ENCODE results near the gene MCM5.
A peak's percentile ranks its signal among the peaks of the same experiment; 100 is the strongest.
"Not testable (repeated sequence)": the region's sequence is repeated elsewhere in the genome, so short reads cannot be mapped to it uniquely, and the experiment has no call there.

The MCM5 gene

DNA sequence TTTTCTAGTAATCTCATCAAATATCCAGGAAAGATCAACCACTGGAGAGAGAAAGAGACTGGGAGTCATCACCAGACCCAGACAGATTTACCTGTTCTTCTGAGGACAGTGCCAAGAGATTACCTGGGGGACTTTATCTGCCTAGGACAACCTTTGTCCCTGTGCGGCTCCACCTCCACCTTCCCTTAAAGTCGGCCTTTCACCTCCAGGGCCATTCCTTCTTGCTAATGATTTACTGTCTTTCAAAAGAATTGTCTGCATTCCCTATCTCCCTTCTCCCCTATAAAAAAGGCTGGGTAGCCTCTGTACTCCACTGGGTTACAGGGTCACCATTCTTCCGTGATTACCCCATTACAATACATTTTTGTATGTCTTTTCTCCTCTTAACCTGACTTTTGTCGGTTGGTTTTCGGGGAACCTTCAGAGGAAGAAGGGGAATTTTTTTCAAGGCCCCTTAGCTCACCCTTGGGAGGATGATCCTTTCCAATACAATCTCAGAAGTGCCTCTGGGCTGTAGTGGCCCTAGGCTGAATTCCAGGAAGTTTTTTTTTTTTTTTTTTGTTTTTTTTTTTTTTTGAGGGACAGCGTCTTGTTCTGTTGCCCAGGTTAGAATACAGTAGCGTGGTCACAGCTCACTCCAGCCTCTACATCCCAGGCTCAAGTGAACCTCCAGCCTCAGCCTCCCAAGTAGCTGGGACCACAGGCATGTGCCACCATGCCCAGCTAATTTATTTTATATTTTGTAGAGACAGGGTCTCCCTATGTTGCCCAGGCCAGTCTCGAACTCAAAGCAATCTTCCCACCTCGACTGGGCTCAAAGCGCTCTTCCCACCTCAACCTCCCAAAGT lies 20.6 kb upstream of the MCM5 start:
- DNase-seq: no peak

DNA sequence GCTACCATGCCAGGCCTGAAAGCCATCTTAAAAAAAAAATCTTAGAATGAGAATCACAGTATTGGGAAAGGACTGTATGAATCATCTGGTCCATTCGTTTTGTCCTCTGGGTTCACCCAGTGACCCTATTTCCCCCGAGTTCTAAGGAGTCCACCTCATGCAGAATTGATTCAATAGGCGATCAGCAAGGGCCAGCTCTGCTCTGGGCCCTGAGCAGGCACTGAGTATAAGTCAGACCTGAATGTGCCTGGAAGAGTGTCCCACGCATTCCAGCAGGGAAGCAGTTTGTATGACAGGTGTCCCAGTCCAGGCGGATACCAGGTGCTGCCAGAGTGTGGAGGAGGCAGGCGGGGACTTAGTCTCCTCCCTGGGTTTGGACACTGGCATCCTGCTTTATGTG lies 19.9 kb upstream of the MCM5 start:
- DNase-seq: no peak

DNA sequence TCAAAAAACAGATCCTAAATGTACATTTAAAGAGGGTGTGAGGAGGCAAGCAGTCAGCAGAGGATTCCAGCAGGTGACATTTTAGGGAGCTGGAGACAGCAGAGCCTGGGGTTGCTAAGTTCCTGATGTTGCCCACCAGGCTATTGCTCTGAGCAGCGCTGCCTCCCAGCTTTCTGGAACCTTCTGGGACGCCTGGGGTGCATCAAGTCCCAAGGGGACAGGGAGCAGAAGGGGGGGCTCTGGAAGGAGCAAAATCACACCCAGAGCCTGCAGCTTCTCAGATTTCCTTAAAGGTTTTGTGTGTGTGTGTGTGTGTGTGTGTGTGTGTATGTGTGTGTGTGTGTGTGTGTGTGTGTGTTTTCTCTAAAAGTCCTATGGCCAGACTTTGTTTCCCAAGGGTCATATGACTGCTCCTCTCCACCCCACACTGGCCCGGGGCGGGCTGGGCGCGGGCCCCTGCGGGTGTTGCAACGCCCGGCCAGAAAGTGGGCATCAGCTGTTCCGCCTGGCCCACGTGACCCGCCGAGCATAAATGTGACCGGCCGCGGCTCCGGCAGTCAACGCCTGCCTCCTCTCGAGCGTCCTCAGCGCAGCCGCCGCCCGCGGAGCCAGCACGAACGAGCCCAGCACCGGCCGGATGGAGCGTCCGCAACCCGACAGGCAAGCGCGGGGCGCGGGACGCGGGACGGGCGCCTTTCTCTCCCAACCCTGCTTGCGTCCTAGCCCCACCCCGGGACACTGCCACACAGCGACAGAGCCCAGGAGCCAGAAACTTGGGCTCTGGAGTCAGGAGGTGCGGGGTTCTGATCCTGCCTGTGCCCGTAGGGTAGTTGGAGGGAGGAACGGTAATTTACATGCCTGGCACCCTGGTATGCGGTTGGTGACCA lies 19.2 kb upstream of the MCM5 start, which contains the start of gene HMOX1:
TSS of gene HMOX1 (plus strand) at position 560 of the 887 bp plus-strand sequence. CDS start at position 638, 78 bp downstream.
- peak; percentile 44 for DNase-seq

DNA sequence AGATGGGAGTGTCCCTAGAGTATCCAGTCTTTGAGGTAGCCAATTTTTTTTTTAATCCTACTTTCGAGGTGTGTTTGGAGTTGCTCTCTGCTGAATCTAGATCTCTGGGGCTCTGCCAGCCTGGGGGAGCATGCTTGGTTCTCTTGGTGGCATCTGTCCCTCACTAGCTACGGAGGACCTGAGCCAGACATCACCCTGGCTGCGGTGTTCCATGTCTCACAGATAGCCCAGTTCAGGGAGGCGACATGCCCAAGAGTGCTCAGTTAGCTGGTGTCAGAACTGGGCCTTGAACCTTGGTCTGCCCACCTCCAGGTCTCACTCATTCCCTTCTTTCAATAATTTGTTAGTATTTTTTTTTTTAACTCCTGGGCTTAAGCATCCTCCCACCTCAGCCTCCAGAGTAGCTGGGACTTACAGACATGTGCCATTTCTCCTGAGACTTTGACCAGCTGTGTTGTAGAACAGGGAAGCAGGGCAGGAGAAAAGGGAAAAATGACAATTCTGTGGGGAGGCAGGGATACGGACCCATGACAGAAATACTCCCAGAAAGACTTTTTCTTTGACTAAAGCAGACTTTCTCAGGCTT lies 18.4 kb upstream of the MCM5 start:
- DNase-seq: no peak

DNA sequence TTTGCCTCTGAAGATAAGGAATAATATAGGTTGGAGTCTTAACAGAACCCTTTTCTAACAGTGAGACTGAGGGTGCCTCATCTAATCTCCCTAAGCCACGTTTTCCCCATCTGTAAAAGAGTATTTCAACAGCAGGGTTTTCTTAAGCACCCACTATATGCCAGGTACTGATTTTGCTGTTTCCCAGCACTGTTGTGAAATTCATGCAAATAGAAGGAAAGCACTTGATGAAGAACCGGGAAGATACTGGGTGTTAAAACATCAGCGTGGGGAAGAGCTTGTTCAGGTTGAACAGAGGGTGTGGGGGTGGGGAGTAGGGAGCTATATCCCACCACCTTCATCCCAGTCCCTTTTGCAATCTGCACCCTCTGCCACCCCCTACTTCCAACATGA lies 16.3 kb upstream of the MCM5 start:
- DNase-seq: no peak

DNA sequence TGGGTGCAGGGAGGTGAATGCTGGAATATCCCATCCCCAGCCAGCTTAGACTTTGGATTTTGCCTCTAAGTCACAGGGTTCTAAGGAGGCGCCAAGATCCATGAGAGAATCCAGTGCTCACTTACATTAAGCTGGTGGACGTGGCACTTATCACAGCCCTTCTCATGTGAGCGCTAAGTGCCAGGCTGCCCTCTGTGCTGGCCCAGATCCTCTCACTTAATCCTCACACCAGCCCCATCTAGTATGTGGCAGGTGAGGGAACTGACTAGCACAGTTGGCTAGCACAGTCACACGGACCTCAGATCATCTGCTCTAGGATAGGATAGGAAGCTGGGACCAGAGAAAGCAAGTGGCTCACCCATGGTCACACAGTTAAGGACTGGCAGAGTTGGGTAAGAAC lies 15.4 kb upstream of the MCM5 start:
- no peak for DNase-seq

DNA sequence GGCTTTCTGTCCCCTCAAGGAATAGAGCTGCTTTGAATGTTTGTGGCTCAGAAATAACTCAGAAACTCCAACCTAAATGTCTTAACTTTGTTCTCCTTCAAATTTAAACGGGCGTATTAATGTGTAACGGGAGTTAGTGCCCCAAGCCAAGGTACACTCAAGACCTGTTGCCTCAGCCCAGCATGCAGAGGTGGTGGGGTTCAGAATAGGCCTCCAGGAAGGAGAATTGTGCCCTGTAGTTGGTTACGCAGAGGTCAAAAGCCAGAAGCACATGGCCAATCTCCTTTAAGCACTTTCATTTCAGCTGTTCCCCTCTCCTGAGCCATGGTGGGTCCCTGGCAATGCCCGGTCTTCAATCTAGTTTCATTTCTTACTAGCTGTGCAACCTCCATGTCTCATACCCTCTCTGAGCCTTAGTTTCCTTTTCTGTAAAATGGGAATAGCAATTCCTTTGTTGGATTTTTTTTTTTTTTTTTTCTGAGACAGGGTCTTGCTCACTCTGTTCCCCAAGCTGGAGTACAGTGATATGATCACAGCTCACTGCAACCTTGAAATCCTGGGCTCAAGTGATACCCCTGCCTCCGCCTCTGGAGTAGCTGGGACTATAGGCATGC lies 14.9 kb upstream of the MCM5 start:
- no peak for DNase-seq

DNA sequence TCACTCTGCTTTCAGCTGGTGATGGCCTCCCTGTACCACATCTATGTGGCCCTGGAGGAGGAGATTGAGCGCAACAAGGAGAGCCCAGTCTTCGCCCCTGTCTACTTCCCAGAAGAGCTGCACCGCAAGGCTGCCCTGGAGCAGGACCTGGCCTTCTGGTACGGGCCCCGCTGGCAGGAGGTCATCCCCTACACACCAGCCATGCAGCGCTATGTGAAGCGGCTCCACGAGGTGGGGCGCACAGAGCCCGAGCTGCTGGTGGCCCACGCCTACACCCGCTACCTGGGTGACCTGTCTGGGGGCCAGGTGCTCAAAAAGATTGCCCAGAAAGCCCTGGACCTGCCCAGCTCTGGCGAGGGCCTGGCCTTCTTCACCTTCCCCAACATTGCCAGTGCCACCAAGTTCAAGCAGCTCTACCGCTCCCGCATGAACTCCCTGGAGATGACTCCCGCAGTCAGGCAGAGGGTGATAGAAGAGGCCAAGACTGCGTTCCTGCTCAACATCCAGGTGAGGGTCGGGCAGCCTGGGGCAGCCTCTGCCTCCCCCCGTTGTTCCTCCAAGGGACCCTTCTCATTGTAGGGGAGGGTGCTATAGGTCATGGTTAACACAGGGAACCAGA lies 13.2 kb upstream of the MCM5 start:
- DNase-seq: no peak

DNA sequence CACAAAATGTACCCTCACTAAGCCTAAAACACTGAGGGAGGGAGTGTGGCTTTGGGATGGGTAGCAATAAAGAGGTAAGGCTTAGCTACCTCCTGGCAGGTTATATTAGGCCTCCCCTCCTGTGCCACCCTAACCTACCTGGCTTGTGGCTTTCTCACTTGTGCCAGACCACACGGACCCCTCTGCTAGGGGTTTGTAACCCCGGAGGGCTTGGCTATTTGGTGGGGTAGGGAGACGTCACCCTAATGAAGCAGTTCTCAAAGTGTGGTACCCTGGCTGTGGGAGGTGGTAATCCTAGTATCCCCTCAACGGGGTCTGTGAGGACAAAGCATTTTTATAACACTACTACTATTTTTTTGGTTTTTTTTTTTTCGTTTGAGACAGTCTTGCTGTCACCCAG lies 9.0 kb upstream of the MCM5 start:
- no peak for DNase-seq

DNA sequence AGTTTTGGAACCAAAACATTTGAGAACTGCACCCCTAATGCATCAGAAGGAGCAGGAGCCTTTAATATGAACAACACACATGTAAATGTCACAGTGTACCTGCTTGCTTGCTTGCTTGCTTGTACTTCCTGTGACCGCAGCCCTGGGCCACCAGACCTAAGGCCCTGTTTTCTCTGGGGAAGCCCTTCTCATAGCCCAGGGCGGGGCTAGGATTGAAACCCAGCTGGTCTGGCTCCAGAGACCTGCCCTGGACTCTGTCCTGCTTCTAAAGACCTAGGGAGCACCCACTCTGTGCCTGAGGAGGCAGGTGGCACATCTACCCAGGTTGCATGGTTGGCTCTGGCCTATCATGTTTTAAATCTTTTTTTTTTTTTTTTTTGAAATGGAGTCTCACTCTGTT lies 7.6 kb upstream of the MCM5 start:
- DNase-seq: no peak

DNA sequence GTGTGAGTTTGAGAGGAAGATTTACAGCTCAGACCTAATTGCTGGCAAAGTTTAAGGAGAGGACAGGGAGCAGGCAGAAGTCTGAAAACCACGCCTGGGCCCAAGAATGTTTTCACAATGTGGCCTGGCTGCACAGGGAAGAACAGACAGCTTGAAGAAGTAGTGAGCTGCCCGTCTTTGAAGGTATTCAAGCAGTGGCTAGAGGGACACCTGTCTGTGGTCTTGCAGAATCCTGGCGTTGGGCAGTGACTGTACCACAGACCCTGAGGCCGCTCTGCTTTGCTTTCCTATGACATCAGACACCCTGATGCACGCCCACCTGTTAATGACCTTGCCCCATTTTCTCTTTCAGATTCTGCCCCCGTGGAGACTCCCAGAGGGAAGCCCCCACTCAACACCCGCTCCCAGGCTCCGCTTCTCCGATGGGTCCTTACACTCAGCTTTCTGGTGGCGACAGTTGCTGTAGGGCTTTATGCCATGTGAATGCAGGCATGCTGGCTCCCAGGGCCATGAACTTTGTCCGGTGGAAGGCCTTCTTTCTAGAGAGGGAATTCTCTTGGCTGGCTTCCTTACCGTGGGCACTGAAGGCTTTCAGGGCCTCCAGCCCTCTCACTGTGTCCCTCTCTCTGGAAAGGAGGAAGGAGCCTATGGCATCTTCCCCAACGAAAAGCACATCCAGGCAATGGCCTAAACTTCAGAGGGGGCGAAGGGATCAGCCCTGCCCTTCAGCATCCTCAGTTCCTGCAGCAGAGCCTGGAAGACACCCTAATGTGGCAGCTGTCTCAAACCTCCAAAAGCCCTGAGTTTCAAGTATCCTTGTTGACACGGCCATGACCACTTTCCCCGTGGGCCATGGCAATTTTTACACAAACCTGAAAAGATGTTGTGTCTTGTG lies 6.6 kb upstream of the MCM5 start:
- no peak for DNase-seq

DNA sequence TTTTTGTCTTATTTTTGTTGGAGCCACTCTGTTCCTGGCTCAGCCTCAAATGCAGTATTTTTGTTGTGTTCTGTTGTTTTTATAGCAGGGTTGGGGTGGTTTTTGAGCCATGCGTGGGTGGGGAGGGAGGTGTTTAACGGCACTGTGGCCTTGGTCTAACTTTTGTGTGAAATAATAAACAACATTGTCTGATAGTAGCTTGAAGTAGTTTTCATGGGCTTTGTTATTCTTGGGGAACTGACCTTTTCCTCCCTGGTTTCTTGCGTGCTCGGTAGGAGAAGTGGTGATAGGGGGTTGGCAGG lies 6.0 kb upstream of the MCM5 start:
- DNase-seq: no peak

DNA sequence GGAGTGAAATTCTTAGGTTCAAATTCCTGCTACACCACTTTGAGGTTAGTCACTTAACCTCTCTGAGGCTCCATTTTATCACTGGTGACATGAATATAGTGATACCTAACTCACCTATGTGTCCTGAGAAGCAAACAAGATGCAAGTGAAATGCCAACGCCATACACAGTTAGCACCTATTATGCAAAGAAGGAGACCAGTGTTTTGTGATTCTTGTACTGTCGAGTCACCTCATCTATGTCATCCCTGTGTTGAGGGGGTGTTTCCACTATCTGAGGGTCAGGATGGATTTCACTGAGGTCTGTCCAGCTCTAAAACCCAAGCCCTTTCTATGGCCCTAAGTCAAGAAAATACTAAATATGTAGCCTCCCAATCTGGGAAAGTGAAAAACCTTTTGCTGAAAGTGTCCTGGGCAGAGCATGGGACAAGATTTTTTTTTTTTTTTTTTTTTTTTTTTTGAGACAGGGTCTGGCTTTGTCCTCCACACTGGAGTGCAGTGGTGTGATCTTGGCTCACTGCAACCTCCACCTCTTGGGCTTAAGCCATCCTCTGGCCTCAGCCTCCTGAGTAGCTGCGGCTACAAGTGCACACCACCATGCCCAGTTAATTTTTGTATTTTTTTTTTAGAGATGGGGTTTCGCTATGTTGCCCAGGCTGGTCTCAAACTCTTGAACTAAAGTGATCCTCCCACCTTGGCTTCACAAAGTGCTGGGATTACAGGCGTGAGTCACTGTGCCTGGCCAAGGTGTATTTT lies 5.0 kb upstream of the MCM5 start:
- no peak for DNase-seq

DNA sequence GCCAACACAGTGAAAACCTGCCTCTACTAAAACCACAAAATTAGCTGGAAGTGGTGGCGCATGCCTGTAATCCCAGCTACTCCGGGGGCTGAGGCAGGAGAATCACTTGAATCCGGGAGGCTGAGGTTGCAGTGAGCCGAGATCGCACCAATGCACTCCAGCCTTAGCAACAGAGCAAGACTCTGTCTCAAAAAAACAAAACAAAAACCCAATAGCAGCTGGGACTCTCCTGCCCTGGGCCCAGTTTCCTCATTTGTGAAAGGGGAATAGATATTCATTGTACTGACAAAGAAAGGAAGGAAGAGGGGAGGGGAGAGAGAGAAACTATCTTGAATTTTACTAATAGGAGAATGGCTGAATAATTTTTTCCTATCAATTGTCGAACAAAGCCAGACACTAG lies 3.3 kb upstream of the MCM5 start:
- not testable (repeated sequence) for DNase-seq

DNA sequence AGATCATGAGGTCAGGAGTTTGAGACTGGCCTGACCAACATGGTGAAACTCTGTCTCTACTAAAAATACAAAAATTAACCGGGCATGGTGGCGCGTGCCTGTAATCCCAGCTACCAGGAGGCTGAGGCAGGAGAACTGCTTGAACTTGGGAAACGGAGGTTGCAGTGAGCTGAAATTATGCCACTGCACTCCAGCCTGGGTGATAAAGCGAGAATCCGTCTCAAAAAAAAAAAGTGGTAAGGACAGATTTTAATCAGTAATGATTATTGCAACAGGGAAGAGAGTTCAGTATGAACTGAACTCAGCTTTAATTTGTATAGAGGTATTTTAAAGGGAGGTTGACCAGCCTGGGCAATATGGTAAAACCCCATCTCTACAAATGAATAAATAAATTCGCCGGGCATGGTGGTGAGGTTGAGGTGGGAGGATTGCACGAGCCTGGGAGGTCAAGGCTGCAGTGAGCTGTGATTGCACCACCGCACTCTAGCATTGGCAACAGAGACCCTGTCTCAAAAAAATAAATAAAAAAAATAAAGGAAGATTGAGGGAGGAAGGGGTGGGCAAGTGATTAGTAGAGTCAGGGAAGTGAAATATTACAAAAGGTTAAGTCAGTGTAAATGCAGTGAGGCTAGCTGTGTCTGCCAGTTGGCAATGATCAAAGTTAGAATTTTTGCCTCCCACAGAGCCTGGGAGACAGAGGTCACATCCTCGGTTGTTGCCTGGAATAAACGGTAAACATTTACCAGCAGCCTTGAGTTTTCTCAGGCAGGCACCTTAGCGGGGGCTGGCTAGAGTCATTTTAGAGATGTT lies 2.6 kb upstream of the MCM5 start:
- DNase-seq: no peak

DNA sequence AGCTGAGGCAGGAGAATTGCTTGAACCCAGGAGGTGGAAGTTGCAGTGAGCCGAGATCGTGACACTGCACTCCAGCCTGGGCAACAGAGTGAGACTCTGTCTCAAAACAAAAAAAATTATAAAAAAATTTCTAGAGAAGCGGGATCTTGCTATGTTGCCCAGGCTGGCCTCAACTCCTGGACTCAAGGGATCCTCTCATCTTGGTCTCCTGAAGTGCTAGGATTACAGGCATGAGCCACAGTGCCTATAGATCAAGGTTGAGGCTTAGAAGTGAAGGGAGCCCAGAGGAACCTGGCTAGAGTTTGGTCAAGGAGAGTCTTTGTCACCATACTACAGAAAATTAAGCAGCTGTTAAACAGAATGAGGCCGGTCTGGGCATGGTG lies 1.4 kb upstream of the MCM5 start:
- no peak for DNase-seq

DNA sequence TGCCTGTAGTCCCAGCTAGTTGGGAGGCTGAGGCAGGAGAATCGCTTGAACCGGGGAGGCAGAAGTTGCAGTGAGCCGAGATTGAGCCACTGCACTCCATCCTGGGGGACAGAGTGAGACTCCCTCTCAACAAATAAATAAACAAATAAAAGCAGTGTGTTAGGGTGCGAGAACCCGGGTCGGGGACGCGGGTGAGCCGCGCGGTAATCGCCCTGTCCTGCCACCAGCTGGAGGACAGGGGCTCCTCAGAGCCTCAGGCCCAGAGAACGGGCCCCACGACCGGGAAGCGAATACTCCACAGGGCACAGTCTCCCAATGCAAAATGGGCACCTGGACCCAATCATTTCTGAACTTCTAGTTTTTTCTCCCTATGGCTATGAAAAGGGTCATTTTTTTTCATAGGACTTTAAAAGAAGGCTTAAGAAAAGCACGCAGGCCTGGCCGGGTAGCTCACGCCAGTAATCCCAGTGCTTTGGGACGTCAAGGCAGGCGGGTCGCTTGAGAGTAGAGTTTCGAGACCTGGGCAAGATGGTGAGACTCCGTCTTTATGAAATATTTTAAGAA lies 744 bp upstream of the MCM5 start:
- DNase-seq: peak; percentile 25

DNA sequence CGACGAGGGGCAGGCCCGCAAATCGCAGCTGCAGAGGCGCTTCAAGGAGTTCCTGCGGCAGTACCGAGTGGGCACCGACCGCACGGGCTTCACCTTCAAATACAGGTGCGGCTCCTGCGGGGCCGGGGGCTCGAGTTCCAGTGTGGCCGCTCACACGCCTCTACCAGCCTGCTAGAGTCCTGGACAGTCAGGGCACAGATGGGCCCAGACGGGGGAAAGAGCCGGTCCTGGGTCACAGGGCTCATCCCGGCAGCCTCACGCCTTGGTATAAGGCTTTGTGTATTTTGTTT lies 506 bp downstream of the MCM5 start:
- no peak for DNase-seq

DNA sequence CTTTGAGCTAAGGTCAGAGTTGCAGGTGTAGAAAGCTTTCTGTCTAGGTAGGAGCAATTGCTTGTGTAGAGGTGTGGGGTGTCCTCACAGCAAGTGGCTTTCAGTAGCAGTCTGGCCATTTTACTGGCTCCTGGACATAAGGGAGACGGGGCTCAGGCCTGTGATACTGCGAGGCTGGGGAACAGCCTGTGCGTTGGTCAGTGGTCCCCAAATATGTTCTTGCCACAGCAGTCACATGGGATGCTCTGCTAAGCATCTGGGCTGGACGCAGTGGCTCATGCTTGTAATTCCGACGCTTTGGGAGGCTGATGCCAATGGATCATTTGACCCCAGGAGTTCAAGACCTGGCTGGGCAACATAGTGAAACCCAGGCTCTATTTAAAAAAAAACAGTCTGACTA lies 1.9 kb downstream of the MCM5 start:
- DNase-seq: no peak

DNA sequence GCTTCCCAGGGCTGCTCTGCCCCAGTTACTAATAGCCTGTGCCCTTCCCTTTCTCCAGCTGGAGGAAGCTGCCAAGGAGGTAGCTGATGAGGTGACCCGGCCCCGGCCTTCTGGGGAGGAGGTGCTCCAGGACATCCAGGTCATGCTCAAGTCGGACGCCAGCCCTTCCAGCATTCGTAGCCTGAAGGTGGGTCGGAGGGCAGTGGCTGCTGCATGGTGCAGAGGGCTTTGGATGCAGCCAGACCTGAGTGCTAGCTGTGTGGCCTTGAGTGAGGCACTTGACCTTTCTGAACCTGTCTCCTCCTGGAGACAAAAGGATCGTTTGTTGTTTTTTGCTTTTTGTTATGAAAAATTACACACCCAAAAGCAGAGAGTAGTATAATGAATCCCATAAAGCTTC lies 3.4 kb downstream of the MCM5 start:
- DNase-seq: no peak
